ENCODE data around the gene ANKMY1.

The ANKMY1 gene

DNA sequence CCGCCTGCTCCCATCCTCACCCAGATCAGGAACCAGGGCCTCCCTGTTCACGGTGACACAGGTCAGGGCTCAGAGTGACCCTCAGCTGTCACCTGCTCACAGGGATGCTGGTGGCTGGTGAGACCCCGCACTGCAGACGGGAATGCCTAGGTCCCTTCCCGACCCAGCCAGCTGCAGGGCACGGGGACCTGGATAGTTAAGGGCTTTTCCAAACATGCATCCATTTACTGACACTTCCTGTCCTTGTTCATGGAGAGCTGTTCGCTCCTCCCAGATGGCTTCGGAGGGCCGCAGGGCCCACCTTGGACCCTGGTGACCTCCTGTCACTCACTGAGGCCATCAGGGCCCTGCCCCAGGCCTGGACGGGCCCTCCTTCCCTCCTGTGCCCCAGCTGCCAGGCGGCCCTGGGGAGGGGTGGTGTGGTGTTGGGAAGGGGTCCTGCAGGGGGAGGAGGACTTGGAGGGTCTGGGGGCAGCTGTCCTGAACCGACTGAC is 90.6 kb downstream of the ANKMY1 start:
- DNase-seq = peak; percentile 19

- peak; percentile 12 for DNase-seq
These were observed 91.1 kb downstream of the ANKMY1 start for GRCh38 chr2:240466579-240467148.

- peak; percentile 11 for DNase-seq
These were observed 91.8 kb downstream of the ANKMY1 start for GRCh38 chr2:240465765-240466578.

- DNase-seq = peak; percentile 18
These were observed 92.5 kb downstream of the ANKMY1 start for GRCh38 chr2:240465268-240465764.

GRCh38 chr2:240464514-240465241 is 93.1 kb downstream of the ANKMY1 start:
- peak; percentile 5 for DNase-seq

- DNase-seq = peak; percentile 19
These were observed 93.8 kb downstream of the ANKMY1 start for GRCh38 chr2:240463866-240464481.

GRCh38 chr2:240463274-240463865 is 94.4 kb downstream of the ANKMY1 start:
- peak; percentile 7 for DNase-seq

DNA sequence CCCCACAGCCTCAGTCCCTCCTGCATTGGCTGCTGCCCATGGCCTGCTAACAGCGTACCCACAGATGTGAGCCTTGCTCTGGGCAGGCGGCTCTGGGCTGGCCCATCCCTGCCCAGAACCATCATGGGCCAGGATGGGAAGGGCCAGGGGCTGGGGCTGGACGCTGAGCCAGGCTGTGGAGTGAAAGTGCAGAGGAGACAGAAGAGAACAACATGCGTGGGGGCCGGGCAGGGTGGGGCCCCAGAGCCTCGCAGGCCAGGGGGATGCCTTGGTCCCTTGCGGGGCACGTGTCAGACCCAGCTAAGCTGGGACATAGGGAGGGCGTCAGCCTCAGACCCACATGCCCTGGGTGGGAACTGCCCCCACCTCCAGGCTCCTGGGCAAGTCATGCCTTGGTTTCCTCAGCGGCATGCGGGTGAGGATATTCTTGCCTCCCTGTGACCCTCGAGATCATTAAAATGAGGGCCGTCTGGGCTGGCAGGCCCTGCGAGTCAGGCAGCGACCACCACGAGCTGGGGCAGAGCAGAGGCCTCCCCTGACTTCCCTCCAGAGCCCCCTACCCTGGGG is 95.0 kb downstream of the ANKMY1 start:
- no peak for DNase-seq

DNA sequence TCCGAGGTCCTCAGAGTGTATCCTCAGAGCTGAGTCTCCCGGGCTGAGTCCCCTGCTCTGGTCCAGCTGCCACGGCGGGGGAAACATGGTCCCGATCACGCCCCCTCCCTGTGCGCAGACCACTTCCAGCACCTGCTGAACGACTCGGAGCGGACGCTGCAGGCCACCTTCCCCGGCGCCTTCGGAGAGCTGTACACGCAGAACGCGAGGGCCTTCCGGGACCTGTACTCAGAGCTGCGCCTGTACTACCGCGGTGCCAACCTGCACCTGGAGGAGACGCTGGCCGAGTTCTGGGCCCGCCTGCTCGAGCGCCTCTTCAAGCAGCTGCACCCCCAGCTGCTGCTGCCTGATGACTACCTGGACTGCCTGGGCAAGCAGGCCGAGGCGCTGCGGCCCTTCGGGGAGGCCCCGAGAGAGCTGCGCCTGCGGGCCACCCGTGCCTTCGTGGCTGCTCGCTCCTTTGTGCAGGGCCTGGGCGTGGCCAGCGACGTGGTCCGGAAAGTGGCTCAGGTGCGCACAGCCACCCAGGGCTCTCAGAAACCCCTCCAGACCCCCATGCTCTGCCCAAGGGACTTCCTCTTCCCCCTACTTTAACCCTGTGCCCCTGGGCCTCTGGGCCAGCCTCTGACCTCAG is 95.6 kb downstream of the ANKMY1 start:
- peak; percentile 16 for DNase-seq

DNA sequence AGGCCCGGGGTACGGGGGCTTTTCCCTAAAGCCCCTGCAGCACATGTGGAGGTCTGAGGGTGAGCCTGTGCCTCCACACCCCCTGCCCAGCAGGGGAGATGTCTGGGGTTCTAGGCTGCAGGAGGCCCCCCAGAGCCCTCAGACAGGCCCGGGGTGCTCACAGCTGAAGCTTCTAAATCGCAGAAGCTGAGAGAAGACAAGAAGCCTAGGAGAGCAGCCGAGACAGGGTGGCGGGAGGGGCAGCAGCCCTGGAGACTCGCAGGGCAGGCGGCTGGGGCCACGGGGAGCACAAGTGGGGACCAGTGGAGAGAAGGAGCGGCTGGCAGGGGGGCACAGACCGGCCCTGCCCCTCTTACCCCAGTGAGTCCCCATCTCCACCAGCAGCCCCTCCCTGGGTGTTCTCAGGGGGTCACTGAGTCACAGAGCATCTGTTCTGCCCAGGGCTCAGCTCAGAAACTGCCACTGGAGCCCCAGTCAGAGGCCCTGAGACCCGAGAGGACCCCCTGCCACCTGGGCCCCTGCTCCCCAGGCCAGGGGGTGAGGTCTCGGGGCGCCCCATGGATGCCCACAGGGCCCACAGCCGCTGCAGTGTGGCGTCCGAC is 96.2 kb downstream of the ANKMY1 start:
- DNase-seq = no peak

- no peak for DNase-seq
These were observed 96.9 kb downstream of the ANKMY1 start for GRCh38 chr2:240460781-240461431.

DNA sequence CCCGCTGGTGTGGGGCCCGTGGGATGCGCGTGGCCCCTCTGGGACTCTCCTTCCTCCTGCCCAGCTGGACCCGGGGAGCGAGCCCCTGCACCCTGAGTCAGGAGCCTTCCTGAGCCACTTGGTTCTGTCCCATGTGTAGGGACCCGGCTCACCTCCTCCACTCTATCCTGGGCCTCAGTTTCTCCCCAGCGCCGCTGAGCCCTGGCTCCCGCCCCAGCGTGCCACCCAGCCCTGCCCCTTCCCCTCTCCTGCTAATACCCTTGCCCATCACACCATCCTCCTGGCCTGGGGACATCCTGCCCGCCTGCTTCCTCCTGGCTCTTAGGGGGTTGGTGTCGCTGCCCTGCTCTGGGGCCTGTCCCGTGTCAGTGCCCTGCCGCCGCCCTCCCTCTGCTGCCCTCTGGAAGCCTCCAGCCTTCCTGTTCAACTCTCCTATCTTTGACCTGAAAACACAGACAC is 97.5 kb downstream of the ANKMY1 start:
- no peak for DNase-seq

GRCh38 chr2:240459401-240460252 is 98.2 kb downstream of the ANKMY1 start:
- no peak for DNase-seq

DNA sequence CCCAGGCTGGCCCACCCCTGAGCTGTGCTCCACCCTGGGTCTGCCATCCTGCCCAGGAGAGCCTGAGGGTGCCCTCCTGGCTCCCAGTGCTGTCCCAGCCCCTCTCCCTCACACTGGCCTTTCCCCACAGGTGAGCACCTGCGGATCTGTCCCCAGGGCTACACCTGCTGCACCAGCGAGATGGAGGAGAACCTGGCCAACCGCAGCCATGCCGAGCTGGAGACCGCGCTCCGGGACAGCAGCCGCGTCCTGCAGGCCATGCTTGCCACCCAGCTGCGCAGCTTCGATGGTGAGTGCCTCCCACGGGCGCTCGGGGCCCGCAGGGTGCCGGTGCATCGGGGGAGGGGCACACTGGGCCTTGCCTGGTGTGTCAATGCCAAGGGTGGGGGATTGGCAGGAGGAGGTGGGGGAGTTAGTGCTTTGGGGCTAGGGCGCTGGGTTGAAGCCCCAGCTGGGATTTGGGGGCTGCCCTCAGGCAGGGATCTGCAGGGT is 98.8 kb downstream of the ANKMY1 start:
- DNase-seq = no peak

GRCh38 chr2:240458044-240458899 is 99.5 kb downstream of the ANKMY1 start:
- DNase-seq = no peak

GRCh38 chr2:240457223-240458043 is 100.4 kb downstream of the ANKMY1 start:
- no peak for DNase-seq

- no peak for DNase-seq
These were observed 101.2 kb downstream of the ANKMY1 start for GRCh38 chr2:240456447-240457222.

Data from stimulated activated CD8-positive, alpha-beta memory T cell treated with anti-CD3 and anti-CD28 coated beads, Interleukin-4, amount 100 ng/mL, for 48 hours (primary cell).